ENCODE measurements around the gene PSMD11.

DNA sequence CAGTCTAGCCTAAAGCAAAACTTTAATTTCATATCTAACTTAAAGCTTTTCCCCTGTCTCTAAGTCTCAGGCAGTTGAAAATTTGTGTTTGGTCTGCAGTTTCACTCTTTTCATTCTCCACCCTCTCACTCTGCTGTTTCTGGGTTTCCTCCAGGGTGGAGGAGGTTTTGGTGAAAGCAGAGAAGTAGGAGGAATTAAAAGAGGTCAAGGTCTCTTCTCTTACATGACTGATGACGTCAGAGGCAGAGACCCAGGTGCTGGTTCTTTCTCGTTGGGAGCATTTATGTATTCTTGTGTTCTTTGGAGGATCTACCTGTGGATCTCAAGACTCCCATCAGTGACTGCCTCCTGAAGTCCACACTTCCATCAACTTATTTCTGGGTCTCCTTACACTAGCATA, 2.4 kb upstream of the PSMD11 start:
- TF ChIP-seq ZNF473 (tag by site-specific recombination; IDR thresholded peaks at IDR 0.05) (no peak), ZNF561 (tag by site-specific recombination; IDR thresholded peaks at IDR 0.05; ENCODE audit: borderline replicate concordance) (no peak), CTCF (tag by site-specific recombination; IDR thresholded peaks at IDR 0.05) (no peak), GLI4 (tag by site-specific recombination; IDR thresholded peaks at IDR 0.05) (no peak), ZNF707 (tag by site-specific recombination; IDR thresholded peaks at IDR 0.05) (no peak), ZNF121 (tag by site-specific recombination; IDR thresholded peaks at IDR 0.05) (no peak), TRIM28 (IDR thresholded peaks at IDR 0.05; ENCODE audit: borderline replicate concordance, low read length) (no peak), SCRT2 (tag by site-specific recombination; IDR thresholded peaks at IDR 0.05) (no peak), ZNF768 (tag by site-specific recombination; IDR thresholded peaks at IDR 0.05) (no peak), ZNF19 (tag by site-specific recombination; IDR thresholded peaks at IDR 0.05; ENCODE audit: low read depth) (no peak)
- TF ChIP-seq, protein P1, sequence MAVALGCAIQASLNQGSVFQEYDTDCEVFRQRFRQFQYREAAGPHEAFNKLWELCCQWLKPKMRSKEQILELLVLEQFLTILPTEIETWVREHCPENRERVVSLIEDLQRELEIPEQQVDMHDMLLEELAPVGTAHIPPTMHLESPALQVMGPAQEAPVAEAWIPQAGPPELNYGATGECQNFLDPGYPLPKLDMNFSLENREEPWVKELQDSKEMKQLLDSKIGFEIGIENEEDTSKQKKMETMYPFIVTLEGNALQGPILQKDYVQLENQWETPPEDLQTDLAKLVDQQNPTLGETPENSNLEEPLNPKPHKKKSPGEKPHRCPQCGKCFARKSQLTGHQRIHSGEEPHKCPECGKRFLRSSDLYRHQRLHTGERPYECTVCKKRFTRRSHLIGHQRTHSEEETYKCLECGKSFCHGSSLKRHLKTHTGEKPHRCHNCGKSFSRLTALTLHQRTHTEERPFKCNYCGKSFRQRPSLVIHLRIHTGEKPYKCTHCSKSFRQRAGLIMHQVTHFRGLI (tag by site-specific recombination; IDR thresholded peaks at IDR 0.05) = no peak
- TF ChIP-seq, protein P2, sequence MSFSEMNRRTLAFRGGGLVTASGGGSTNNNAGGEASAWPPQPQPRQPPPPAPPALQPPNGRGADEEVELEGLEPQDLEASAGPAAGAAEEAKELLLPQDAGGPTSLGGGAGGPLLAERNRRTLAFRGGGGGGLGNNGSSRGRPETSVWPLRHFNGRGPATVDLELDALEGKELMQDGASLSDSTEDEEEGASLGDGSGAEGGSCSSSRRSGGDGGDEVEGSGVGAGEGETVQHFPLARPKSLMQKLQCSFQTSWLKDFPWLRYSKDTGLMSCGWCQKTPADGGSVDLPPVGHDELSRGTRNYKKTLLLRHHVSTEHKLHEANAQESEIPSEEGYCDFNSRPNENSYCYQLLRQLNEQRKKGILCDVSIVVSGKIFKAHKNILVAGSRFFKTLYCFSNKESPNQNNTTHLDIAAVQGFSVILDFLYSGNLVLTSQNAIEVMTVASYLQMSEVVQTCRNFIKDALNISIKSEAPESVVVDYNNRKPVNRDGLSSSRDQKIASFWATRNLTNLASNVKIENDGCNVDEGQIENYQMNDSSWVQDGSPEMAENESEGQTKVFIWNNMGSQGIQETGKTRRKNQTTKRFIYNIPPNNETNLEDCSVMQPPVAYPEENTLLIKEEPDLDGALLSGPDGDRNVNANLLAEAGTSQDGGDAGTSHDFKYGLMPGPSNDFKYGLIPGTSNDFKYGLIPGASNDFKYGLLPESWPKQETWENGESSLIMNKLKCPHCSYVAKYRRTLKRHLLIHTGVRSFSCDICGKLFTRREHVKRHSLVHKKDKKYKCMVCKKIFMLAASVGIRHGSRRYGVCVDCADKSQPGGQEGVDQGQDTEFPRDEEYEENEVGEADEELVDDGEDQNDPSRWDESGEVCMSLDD (tag by site-specific recombination; IDR thresholded peaks at IDR 0.05) = no peak
- TF ChIP-seq, protein P3, sequence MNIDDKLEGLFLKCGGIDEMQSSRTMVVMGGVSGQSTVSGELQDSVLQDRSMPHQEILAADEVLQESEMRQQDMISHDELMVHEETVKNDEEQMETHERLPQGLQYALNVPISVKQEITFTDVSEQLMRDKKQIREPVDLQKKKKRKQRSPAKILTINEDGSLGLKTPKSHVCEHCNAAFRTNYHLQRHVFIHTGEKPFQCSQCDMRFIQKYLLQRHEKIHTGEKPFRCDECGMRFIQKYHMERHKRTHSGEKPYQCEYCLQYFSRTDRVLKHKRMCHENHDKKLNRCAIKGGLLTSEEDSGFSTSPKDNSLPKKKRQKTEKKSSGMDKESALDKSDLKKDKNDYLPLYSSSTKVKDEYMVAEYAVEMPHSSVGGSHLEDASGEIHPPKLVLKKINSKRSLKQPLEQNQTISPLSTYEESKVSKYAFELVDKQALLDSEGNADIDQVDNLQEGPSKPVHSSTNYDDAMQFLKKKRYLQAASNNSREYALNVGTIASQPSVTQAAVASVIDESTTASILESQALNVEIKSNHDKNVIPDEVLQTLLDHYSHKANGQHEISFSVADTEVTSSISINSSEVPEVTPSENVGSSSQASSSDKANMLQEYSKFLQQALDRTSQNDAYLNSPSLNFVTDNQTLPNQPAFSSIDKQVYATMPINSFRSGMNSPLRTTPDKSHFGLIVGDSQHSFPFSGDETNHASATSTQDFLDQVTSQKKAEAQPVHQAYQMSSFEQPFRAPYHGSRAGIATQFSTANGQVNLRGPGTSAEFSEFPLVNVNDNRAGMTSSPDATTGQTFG (tag by site-specific recombination; IDR thresholded peaks at IDR 0.05; ENCODE audit: borderline replicate concordance) = no peak
